HS-5 (cell line): ENCODE results near the gene PBX3.

Experiments used
- DNase-seq: peaks from one replicate; pipeline ENCODE4 v3.0.0-alpha.2; 2012; ENCODE audit warnings: low read depth

Gene PBX3

GRCh38 chr9:125867751-125868415 lies 120.7 kb downstream of the PBX3 start:
- no peak for DNase-seq

GRCh38 chr9:125878164-125878631 lies 131.0 kb downstream of the PBX3 start:
- DNase-seq: peak; percentile 69

GRCh38 chr9:125881042-125881441 lies 133.9 kb downstream of the PBX3 start:
- no peak for DNase-seq

GRCh38 chr9:125883565-125884217 lies 136.5 kb downstream of the PBX3 start:
- DNase-seq: no peak

- DNase-seq: no peak
These were observed 137.0 kb downstream of the PBX3 start for GRCh38 chr9:125884218-125884595.

GRCh38 chr9:125885405-125886034 lies 138.3 kb downstream of the PBX3 start:
- DNase-seq: no peak

- DNase-seq: no peak
These were observed 139.2 kb downstream of the PBX3 start for GRCh38 chr9:125886365-125886764.

- no peak for DNase-seq
These were observed 140.0 kb downstream of the PBX3 start for GRCh38 chr9:125887172-125887571.

GRCh38 chr9:125888211-125888610 lies 141.0 kb downstream of the PBX3 start:
- no peak for DNase-seq

GRCh38 chr9:125889112-125889475 lies 141.9 kb downstream of the PBX3 start:
- DNase-seq: no peak

GRCh38 chr9:125889476-125890419 lies 142.6 kb downstream of the PBX3 start:
- no peak for DNase-seq

- no peak for DNase-seq
These were observed 143.7 kb downstream of the PBX3 start for GRCh38 chr9:125890826-125891225.

- DNase-seq: no peak
These were observed 146.1 kb downstream of the PBX3 start for GRCh38 chr9:125893277-125893676.

GRCh38 chr9:125894566-125894965 lies 147.4 kb downstream of the PBX3 start:
- no peak for DNase-seq

GRCh38 chr9:125896404-125896803 lies 149.2 kb downstream of the PBX3 start:
- no peak for DNase-seq

- no peak for DNase-seq
These were observed 149.8 kb downstream of the PBX3 start for GRCh38 chr9:125896964-125897363.

- no peak for DNase-seq
These were observed 150.3 kb downstream of the PBX3 start for GRCh38 chr9:125897481-125897880.

GRCh38 chr9:125902214-125902613 lies 155.0 kb downstream of the PBX3 start:
- DNase-seq: no peak

GRCh38 chr9:125902831-125903512 lies 155.8 kb downstream of the PBX3 start:
- no peak for DNase-seq

- no peak for DNase-seq
These were observed 157.1 kb downstream of the PBX3 start for GRCh38 chr9:125904155-125904851.

GRCh38 chr9:125906144-125906543 lies 159.0 kb downstream of the PBX3 start:
- no peak for DNase-seq
